ENCODE data around the gene LKAAEAR1.
"Not testable (repeated sequence)": the region's sequence is repeated elsewhere in the genome, so short reads cannot be mapped to it uniquely, and the experiment has no call there.

The LKAAEAR1 gene, protein sequence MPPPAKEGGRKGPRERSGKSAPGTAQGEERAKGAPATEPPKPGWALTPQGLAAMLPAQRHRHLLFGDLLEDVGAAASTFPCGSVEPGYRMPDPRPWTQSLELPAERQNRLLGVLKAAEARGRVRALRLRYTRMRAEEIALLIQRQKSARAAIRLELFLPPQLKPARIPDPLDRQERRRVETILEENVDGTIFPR

DNA sequence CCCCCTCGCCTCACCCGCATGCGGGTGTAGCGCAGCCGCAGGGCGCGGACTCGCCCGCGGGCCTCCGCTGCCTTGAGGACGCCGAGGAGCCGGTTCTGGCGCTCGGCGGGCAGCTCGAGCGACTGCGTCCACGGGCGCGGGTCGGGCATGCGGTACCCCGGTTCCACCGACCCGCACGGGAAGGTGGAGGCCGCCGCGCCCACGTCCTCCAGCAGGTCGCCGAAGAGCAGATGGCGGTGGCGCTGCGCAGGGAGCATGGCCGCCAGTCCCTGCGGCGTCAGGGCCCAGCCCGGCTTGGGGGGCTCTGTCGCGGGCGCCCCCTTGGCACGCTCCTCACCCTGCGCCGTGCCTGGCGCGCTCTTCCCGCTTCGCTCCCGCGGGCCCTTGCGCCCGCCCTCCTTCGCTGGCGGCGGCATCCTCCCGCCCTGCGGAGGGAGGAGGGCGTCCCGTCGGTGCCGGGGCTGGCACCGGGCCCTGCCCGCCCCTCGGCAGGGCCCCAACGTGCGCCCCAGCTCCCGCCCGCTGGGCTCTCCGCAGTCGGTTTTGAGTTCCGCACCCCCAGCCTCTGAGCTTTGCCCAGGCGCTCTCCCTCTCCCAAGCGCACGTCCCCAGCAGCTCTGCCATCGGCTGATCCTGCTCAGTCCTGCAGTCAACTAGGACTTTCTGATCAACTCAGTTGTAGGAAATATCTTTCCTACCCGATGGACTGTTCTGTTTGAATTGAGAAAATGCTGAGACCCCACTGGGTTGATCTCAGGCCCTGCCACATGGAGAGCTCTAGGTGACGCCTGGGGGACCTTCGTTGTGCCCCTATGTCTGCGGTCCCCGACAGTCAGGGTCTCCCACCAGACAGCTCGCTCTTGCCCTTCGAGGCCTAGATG, at the start of gene LKAAEAR1:
Gene LKAAEAR1 (minus strand): TSS at position 595 of the 881 bp plus-strand sequence. CDS start 179 bp downstream, at position 416.
- no peak for DNase-seq

DNA sequence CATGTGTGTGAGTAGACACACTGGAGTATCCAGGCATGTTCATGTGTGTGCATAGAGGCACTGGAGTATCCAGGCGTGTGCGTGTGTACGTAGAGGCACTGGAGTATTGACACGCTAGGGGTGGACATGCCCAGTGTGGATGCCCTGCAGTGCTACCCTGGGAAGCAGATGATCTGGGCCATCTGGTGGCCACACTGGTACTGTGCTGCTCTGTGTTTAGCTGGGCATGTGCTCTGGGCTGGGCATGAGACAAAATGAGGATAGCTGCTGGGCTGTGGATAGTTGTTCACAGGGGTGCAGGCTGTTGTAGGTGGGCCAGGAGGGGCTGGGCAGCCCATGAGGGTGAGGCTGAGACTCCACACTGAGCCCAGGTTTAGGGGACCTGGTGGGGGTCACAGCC, 47.2 kb upstream of the LKAAEAR1 start:
- DNase-seq = peak; percentile 26

DNA sequence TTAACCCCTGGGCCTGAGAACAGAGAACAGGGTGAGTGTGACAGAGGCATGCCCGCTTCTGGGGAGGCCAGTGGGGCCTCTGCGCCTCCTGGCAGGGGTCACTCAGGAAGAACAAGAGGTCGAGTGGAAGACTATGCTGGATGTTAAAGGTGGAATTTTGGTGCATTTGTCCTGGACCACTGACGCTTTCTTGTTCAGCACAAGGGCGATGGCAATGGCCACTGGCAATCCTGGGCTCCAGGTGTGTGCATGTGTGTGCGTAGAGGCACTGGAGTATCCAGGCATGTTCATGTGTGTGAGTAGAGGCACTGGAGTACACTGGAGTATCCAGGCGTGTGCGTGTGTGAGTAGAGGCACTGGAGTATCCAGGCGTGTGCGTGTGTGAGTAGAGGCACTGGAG, 46.7 kb upstream of the LKAAEAR1 start:
- DNase-seq = peak; percentile 10

DNA sequence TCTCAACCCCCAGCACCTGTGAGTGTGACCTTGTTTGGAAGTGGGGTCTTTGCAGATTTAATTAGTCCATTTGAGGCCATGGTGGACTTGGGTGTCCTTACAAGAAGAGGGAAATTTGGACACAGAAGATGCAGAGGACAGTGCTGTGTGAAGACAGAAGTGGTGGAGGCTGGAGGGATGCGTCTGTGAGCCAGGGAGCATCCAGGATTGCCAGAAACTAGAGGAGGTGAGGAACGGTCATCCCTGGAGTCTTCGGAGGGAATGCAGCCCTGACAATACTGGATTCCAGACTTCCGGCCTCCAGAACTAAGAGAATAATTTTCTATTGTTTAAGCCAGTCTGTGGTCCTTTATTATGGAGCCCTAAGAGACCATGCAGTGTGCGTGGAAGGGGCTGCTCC, 46.1 kb upstream of the LKAAEAR1 start:
- peak; percentile 5 for DNase-seq

DNA sequence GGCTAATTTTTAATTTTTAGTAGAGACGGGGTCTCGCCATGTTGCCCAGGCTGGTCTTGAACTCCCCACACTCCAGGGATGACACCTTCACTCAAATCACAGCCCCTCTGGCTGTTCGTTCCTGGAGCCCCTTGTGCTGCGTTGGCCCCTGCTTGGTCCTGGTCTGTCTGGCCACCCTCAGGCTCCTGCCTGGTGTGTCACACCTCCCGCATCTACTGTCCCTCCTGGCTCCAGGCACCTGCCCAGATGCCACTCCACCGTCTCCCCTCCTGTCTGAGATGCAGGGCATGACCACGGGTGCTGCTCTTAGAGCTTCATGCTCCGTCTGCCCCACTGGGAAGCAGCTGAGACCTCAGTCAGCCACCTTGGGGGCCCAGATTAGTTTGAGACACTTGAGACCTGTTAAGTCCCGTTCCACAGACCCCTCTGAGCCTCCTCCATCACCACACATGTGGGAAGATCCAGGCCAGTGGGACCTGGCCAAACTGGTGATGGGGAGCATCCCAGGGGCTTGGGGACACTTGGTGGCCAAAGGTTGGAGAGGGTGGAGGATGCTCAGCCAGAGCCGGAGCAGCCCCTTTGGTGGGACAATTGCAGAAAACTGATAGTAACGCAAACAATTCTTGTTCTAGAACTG, 45.1 kb upstream of the LKAAEAR1 start:
- DNase-seq = peak; percentile 15

DNA sequence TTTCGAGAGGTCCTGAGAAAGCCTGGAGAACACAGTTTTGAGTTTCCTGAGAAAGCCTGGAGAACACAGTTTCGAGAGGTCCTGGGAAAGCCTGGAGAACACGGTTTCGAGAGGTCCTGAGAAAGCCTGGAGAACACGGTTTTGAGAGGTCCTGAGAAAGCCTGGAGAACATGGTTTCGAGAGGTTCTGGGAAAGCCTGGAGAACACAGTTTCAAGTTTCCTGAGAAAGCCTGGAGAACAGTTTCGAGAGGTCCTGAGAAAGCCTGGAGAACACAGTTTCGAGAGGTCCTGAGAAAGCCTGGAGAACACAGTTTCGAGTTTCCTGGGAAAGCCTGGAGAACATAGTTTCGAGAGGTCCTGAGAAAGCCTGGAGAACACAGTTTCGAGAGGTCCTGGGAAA, 39.3 kb upstream of the LKAAEAR1 start:
- not testable (repeated sequence) for DNase-seq

DNA sequence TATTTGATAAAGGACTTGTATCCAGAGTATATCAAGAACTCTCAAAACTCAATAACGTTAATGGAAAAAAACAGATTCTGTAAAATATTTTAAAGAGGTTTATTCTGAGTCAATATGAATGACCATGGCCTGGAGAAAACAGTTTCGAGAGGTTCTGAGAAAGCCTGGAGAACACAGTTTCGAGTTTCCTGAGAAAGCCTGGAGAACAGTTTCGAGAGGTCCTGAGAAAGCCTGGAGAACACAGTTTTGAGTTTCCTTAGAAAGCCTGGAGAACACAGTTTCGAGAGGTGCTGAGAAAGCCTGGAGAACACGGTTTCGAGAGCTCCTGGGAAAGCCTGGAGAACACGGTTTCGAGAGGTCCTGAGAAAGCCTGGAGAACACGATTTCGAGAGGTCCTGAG, 38.7 kb upstream of the LKAAEAR1 start:
- DNase-seq = not testable (repeated sequence)

DNA sequence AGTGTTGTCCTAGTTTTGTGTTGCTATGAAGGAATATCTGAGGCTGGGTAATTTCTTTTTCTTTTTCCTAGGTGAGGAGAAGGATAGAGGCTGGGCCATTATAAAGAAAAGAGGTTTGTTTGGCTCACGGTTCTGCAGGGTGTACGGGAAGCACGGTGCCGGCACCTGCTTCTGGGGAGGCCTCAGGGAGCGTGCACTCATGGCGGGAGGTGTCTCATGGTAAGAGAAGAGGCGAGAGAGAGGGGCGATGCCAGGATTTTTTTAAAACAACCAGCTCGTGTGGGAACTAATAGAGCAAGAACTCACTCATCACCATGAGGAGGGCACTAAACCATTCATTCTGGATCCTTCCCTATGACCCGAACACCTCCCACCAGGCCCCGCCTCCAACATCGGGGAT, 37.4 kb upstream of the LKAAEAR1 start:
- peak; percentile 18 for DNase-seq

DNA sequence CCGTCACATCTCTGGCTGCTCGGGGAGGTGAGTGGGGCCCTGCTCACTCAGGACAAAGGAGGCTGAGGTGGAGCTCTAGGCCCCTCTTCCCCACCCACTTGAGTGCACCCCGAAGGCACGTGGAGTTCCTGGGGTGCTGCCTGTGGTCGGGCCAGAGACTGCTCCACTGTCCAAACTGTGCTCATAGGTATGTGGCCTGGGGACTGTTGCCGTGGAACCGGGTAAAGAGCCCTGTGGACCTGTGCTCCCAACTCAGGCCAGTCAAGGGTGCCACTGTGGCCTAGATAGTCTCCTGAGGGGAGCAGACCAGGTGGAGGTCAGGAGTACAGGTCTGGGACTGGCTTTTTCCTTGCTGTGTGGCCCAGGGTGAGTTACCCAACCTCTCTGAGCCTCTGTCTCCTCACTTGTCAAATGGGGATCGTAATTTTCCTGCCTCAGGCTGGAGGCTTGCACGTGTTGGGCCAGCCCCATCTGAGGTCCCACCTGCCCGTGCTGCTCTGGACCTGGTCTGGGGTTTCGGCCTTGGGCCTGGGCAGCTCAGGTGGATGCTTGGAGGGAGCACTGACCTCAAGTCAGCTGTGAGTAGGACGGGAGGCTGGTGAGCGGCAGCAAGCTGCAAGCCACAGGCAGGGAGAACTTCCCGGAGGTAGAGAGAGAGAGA, 35.6 kb upstream of the LKAAEAR1 start:
- DNase-seq = peak; percentile 28

DNA sequence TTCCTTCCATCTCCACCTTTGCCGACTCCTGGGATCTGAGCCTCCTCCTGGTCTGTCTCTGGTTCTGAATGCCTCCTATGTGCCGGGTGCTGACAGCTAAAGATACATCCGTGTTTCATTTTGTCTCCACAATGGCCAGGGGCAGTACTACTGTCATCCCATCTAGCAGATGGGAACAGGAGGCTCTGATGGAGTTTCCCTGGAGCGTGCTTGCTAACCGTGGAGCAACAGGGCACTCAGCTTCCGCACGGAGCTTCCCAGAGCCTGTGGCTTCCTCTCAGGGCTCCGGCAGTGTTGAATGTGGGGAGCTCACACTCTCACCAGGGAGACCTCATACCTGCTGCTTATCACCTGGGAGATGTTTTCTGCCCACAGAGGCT, 35.1 kb upstream of the LKAAEAR1 start:
- peak; percentile 21 for DNase-seq

DNA sequence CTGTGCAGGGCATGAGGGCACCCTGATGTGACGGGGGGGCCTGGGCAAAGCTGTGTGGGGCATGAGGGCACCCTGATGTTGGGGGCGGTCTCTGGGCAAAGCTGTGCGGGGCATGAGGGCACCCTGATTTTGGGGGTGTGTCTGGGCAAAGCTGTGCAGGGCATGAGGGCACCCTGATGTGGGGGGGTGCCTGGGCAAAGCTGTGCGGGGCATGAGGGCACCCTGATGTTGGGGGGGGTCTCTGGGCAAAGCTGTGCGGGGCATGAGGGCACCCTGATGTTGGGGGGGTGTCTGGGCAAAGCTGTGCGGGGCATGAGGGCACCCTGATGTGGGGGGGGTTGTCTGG, 33.2 kb upstream of the LKAAEAR1 start:
- DNase-seq = peak; percentile 3

DNA sequence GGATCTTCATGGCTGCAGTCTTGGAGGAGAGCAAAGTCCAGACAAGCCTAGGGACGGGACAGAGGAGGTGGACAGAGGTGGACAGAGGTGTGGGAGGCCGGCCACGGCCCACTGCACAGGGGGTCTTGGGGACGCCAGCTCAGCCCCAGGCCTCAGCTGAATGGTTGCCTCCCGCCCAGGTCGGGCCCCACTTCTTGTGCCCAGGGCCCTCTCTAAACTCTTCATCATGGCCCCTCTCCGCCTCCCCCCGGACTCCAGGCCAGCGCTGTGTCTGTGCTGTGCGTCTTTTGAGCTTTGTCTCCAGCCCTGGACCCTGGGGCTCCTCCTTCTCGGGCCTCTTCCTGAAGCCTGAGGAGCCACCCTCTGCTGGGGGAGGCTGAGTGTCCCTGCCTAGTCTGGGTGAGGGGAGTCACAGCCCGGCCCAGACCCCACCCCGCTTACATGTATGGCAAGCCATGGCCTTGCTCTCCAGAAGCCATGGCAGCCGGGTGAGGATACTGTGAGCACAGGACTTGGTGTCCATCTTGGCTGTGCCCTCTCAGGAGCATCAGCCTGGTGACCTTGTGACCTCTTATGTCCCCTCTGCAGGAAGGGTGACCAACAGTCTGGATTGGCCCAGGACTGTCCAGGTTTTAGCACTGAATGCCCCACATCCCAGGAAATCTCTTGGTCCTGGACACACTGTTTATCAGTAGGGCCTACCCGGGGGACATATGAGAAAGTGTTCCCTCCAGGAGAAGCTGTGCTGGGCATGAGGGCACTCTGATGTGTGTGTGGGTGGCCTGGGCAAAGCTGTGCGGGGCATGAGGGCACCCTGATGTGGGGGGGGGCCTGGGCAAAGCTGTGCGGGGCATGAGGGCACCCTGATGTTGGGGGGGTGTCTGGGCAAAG, 32.6 kb upstream of the LKAAEAR1 start:
- DNase-seq = peak; percentile 10

DNA sequence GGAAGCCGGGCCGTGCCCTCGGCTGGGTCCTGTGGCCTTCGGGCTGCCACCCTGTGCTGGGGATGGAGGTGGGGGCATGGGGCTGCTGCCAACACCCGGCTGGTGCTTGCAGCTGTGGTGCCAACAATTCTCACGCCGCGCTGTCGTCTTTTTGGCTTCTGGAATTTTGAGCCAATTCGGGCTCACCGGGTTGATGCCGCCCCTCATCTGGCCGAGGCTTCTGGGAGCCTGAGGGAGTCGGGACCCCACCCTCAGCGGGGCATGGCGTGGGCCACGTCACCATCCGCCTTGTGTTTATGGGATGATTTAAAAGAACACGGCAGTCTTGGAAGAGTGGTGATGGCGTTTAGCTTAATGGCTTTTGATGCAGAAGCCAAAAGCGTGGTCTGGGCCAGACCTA, 31.8 kb upstream of the LKAAEAR1 start:
- peak; percentile 29 for DNase-seq

DNA sequence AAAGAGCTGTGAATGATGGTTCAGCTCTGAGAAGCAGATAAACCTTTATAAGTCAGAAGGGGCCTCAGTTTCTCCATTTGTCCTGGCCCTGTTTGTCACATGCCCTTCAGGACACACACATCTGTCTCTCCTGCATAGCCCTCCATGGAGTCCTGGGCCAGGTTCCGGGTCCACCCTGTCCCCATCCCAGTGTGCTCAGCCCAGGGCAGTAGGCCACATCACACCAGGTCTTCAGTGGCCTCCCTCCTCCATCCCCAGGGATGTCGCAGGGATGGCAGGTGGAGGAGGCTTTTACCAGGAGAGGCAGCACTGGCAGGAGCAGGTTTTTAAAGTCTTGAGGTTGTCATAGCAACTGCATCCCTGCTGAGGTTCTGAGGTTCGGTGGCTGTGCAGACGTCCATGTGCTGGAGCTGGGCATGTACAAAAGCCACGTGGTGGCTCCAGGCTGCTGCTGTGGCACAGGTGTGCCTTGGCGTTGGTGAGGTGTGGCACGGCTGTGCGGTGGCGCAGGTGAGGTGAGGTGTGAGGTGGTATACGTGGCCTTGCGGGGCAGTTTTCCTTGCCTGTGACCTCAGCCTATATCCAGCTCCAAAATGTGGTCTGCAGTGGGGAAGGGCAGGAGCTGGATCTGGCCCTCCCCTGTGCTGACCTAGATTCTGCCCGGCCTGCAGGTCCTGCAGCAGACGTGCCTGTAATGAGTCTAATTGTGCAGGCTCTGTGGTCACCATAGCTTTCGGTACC, 31.1 kb upstream of the LKAAEAR1 start:
- peak; percentile 18 for DNase-seq

DNA sequence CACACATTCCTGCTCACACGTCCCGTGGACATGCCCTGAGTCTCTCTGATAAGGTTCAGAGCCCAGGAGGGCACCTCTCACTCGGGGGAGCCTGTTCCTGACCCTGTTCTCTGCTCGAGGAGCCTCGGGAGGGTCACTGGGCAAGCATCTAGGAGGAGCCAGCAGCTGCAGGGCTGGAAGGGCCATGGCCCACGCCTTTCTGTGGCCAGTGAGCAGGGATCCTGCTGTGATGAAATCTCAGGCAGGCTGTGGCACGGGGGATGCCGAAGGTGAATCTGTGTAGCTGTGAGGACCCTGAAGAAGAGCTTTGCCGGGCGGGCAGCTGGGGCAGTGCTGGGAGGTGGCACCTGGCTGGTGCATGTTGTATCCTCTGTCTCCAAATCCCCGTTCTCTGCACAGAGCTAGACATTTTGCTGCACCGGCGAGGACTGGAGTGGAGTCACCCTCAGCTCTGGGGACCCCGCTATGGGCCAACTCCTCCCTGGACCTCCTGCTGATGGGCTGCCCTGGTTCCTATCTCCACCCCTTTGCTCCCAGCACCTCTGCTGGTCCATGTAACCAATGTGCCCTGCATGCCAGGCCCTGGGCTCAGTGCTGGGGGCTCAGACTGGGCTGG, 30.3 kb upstream of the LKAAEAR1 start:
- peak; percentile 20 for DNase-seq

DNA sequence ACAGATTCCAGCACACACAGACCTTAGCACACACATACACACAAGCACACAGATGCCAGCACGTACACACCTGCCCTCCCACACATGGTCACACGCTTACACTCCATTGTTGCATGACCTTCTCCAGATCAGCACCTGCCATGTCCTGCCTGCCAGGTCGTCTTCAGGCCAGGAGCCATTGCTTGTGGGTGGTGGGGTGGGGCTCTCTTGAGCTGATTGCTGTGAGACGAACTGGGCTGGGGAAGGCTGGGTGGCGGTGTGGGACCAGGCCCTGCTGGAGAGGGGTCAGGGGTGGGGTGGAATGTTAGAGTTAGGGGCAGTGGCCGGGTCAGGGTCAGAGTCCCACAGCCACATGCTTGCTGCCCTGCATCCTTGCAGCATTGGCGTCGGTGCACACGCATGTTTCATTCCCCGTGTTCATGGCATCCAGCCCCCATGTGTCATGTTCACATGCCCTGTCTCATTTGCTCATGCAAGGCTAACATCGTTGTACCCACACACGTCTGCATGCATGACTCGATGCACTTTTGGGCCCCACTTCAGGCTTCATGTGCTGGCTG, 29.7 kb upstream of the LKAAEAR1 start:
- DNase-seq = peak; percentile 13

DNA sequence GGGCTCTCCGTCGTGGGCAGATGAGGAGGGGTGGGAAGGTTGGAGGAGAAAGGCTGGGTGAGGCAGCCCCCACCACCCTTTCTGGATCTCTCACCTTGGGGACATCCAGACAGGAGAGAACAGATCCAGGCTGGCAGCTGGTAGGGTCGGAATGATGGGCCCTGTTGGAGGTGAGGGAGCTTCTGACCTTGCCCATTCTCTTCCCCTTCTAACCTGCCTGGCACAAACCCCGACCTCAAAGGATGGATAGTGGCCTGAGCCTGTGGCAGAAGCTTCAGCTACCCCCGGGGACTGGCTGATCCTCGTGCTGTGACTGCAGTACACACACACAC, 29.2 kb upstream of the LKAAEAR1 start:
- peak; percentile 18 for DNase-seq

DNA sequence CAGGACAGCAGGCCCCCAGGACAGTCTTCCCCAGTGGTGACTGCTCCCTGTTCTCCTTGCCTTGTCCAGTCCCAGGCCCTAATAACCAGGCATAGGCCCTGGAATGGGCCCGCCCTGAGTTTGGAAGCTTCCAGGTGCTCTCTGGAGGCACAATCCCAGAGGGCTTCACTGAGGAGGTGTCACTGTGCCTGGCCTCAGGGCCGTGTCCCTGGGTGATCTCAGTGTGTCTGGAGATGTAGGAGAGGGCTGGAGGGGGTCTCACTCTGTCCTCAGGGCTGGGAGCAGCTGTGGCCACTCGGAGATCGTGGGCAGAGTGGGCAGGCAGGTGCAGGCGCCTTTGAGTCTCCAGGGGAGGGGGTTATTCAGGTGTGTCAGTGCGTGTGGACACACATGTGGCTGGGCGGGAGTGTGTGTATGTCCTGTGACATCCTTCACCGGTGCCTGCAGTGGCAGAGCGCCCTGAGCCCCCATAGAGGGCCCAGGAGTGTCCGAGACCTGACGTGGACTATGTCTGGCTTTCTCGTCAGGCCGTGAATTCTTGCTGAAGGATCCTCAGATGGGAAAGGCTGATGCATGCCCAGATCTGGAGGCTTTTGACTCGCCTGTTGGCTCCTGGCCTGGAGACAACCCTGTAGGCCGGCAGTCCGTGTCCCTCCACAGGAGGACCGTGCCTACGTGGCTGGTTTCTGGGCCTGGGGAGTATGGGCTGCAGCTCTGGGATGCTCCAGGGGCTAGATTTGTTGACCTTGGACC, 28.7 kb upstream of the LKAAEAR1 start:
- peak; percentile 19 for DNase-seq

DNA sequence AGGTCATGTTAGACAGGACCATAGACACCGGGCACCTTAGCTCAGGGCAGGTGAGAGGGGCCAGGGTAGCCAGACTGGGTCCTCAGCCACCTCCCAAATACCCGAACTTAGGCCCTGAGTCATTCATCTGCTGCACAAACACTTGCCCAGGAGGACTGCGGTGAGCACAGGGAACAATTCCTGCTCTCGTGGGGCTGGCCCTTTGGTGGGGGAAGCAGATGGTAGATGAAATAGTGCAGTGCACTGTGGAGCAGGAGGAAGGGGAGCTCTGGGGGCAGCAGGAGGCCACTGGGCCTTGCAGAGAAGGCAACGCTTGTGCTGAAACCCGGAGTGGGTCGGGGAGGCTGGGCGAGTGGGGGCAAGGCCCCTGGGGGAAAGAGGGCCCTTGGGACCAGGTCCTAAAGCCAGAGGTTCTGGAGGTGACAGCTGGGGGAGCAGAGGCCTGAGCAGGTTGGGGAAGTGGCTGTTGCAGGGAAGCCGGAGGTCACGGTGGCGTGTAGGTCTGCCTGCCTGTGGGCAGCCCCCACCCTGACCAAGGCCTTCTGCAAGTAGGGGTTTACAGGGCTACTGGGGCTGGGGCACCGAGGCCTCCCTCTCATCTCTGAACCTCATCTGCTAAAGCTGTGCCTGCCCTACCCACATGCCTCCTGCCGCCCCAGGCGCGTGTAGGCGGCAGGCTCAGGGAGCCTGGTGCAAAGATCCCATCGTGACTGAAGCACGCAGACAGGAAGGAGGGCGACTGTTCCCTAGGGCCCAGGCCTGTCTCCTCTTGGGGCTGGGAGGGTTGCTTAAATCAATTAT, 27.8 kb upstream of the LKAAEAR1 start:
- peak; percentile 9 for DNase-seq

All from left hindlimb (tissue), 1 donor.